ENCODE measurements around the gene TTYH3. TPM values are rescaled to one million over a fixed set of nuclear protein-coding genes. Genes with fewer than 3 reads are reported as not detected.
"Not testable (repeated sequence)": the region's sequence is repeated elsewhere in the genome, so short reads cannot be mapped to it uniquely, and the experiment has no call there.

The TTYH3 gene
- total and polyA plus RNA-seq, 9 donors: 5.6 to 34.4 (median 22.0) TPM

- H3K36me3 ChIP-seq: no peaks in the 10 kb centered on the region
- no peaks in the 10 kb centered on the region for H3K9me3 ChIP-seq
- H3K4me3 ChIP-seq: no peak overlapping the region
- no peak for DNase-seq
- H3K27ac ChIP-seq: no peak overlapping the region
- intact Hi-C loops (cut with DNase I): no loop called here
- TF ChIP-seq POLR2A (IDR thresholded peaks at IDR 0.05) (no peak), EP300 (IDR thresholded peaks at IDR 0.05) (no peak), CTCF (IDR thresholded peaks at IDR 0.05) (no peak)
- H3K27me3 ChIP-seq: no peaks in the 10 kb centered on the region
- H3K4me1 ChIP-seq (ENCODE audit: insufficient read depth): no peaks in the 10 kb centered on the region
These were observed 42.1 kb downstream of the TTYH3 start for GRCh38 chr7:2673934-2674333.

- H3K9me3 ChIP-seq: no peaks in the 10 kb centered on the region
- intact Hi-C loops (cut with DNase I): no loop called here
- H3K27ac ChIP-seq: no peak overlapping the region
- H3K4me1 ChIP-seq (ENCODE audit: insufficient read depth): no peaks in the 10 kb centered on the region
- H3K36me3 ChIP-seq: no peaks in the 10 kb centered on the region
- TF ChIP-seq POLR2A (IDR thresholded peaks at IDR 0.05) (no peak), CTCF (IDR thresholded peaks at IDR 0.05) (no peak), EP300 (IDR thresholded peaks at IDR 0.05) (no peak)
- 70 to 86% (median 80%) methylated on average over 9 of the region's 9 CpGs for WGBS, 3 donors
- no peak overlapping the region for H3K4me3 ChIP-seq
- H3K27me3 ChIP-seq: no peaks in the 10 kb centered on the region
- no peak for DNase-seq
These were observed 43.5 kb downstream of the TTYH3 start for GRCh38 chr7:2675256-2675764.

- H3K4me3 ChIP-seq; H3K9me3 ChIP-seq; H3K27me3 ChIP-seq; DNase-seq; H3K27ac ChIP-seq; H3K4me1 ChIP-seq (ENCODE audit: insufficient read depth); H3K36me3 ChIP-seq; intact Hi-C loops (cut with DNase I): not testable (repeated sequence)
- WGBS, 3 donors: 68 to 90% (median 83%) methylated on average over 5 to 7 of the region's 8 CpGs
These were observed 44.8 kb downstream of the TTYH3 start for GRCh38 chr7:2676576-2676975.

- H3K4me3 ChIP-seq; H3K36me3 ChIP-seq; H3K9me3 ChIP-seq; DNase-seq; H3K27ac ChIP-seq; H3K4me1 ChIP-seq (ENCODE audit: insufficient read depth); H3K27me3 ChIP-seq; intact Hi-C loops (cut with DNase I): not testable (repeated sequence)
- WGBS, 3 donors: 84 to 89% (median 84%) methylated on average over 15 of the region's 15 CpGs
These were observed 46.7 kb downstream of the TTYH3 start for GRCh38 chr7:2678454-2678853.

- not testable (repeated sequence) for H3K27me3 ChIP-seq; H3K4me3 ChIP-seq; H3K4me1 ChIP-seq (ENCODE audit: insufficient read depth); H3K9me3 ChIP-seq; H3K36me3 ChIP-seq; H3K27ac ChIP-seq; DNase-seq
- intact Hi-C loops (cut with DNase I): loop anchor here in 2 of 4 donors (5.0 to 10.0 kb wide), 2 partner anchors 112 to 225 kb away; no protein-coding TSS in a partner anchor
- WGBS, 3 donors: 40 to 61% (median 47%) methylated on average over 63 to 64 of the region's 64 CpGs
These were observed 47.6 kb downstream of the TTYH3 start for GRCh38 chr7:2679135-2680127.

- H3K27ac ChIP-seq: no peak overlapping the region
- H3K4me1 ChIP-seq (ENCODE audit: insufficient read depth): no peaks in the 10 kb centered on the region
- H3K4me3 ChIP-seq: no peak overlapping the region
- H3K9me3 ChIP-seq: no peaks in the 10 kb centered on the region
- no peak for DNase-seq
- intact Hi-C loops (cut with DNase I): loop anchor here in 2 of 4 donors (5.0 to 10.0 kb wide), 2 partner anchors 113 to 225 kb away; no protein-coding TSS in a partner anchor
- 78 to 86% (median 84%) methylated on average over 11 to 13 of the region's 13 CpGs for WGBS, 3 donors
- H3K36me3 ChIP-seq: no peaks in the 10 kb centered on the region
- H3K27me3 ChIP-seq: no peaks in the 10 kb centered on the region
- TF ChIP-seq EP300 (IDR thresholded peaks at IDR 0.05) (no peak), POLR2A (IDR thresholded peaks at IDR 0.05) (no peak), CTCF (IDR thresholded peaks at IDR 0.05) (no peak)
These were observed 48.5 kb downstream of the TTYH3 start for GRCh38 chr7:2680256-2680655.

Measured in ovary (tissue), 9 donors.